HG02798 (cell line): ENCODE measurements around the gene PTX4.

ENCODE experiments used
- ATAC-seq: cut with Tn5 transposase; IDR thresholded peaks from one replicate; pipeline ENCODE4 v1.9.1; 2021; ENCODE audit warnings: mild to moderate bottlenecking; ENCODE audit not compliant: unreplicated experiment, poor library complexity

The PTX4 gene

GRCh38 chr16:1524366-1524765 is 35.6 kb upstream of the PTX4 start:
- no peak for ATAC-seq

GRCh38 chr16:1523581-1524245 is 35.0 kb upstream of the PTX4 start:
- ATAC-seq: no peak

DNA sequence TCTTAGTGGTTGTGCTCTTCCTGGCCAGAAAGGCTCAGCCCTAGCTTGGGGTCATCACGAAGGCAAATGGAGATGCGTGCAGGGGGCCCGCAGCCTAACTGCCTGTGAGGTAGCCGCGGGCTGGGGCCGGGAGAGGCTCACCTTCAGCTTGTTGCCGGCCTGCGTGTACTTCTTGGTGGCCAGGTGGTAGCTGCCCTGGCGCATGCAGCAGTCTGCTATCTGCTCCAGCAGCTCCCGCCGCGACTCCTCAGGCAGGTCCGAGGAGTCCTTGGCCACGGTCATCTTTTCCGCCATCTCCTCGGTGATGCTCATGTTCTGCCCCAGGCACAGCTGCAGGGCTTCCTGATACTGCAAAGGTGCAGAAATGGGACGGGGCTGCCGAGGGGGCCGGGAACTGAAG is 31.7 kb upstream of the PTX4 start:
- ATAC-seq: no peak

GRCh38 chr16:1519831-1520230 is 31.1 kb upstream of the PTX4 start:
- ATAC-seq: no peak

DNA sequence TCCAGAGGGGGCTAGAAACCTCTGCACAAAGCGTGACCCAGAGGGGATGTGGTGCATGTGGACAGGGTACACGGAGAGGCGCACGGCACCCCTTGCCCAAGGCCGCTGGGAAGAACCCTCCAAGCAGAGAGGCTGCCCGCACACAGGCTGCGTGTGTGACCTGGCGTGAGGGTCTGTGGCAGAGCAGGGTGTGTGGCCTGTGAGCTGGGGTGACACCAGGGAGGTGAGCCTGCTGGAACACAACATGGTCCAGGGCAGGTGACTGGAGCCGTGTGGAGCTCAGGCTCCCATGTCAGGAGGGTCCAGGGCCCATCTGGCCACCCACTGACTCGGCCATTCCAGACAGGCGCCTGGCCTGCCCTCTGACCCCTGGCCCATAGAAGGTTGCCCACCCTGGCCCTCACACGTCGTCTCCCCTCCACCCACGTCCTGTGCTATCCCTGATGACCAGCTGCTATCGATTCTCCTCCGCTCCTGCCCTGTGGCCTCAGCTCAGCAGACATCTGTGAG is 29.9 kb upstream of the PTX4 start:
- ATAC-seq: no peak

GRCh38 chr16:1514507-1514906 is 25.8 kb upstream of the PTX4 start:
- ATAC-seq: no peak

DNA sequence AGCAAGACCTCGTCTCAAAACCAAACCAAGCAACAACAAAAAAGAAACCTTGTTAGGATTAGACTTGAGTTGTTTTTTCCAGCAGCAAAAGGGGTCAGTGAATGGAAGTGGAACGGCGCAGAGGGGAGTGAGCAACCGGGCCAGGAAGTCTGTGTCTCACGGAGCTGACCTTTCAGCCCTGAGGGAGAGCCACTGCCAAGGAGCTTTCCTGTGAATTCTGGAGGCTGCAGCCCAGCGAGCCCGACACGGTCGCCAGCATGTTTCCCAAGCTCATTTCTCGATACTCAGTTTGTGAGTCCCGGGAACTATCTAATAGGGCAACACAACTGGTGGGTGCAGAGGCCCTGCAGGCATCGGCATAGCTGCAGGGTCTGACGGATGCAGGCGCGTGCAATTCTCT is 24.0 kb upstream of the PTX4 start:
- ATAC-seq: no peak

GRCh38 chr16:1511662-1512569 is 23.2 kb upstream of the PTX4 start:
- no peak for ATAC-seq

DNA sequence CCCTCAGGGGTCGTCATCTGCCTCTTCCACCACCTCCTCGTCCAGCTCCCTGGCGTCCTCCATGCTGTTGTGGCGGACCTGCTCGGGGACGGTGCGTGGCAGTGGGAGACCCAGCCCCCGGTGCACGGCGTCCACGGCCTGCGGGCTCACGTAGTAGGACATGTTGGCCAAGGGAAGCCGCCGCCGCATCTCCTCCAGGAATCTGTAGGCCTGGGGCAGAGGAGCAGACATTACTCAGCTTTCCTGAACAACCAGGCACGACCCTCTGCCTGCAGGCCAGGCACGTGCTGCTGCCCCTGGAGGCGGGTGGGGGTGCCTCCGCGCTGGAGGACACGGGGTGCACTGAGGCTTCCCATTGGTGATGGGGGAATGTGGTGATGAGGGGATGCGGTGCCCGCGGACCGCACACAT is 22.2 kb upstream of the PTX4 start:
- no peak for ATAC-seq

- ATAC-seq: no peak
Measured at GRCh38 chr16:1510272-1510671, 21.5 kb upstream of the PTX4 start.

GRCh38 chr16:1509307-1510221 is 20.8 kb upstream of the PTX4 start:
- no peak for ATAC-seq

- no peak for ATAC-seq
Measured at GRCh38 chr16:1508494-1509187, 19.9 kb upstream of the PTX4 start.

DNA sequence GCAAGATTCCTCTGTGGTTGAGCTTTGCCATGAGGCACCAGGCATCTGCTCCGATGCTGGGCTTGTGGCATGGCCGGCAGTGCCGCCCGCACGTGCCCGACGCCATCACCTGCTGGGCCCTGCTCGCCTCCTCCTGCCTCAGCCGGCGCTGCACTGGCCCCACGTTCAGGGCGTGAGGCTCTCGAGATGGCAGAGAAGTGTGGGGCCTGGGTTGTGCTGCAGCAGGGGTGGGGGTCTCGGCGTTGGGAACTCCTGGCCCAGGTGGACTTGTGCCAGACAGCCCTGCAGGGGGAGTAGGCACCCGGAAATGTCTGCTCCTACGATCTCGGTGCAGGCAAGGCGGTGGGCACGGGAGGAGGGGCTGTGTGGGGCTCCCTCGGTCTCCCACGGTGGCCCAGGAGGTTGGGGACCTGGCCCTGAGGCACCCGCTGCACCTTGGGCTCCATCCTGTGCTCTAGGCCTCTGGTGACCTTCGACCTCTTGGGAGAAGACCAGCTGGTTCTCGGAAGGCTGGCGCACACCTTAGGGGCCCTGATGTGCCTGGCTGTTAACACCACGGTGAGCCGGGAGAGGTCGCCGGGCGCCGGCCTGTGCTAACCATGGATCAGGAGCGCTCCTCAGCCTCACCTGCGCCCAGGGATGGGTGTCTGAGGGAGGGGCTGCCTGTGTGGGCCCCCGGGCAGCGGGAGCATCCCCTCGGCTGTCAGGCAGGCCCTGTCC is 17.9 kb upstream of the PTX4 start:
- ATAC-seq: no peak

DNA sequence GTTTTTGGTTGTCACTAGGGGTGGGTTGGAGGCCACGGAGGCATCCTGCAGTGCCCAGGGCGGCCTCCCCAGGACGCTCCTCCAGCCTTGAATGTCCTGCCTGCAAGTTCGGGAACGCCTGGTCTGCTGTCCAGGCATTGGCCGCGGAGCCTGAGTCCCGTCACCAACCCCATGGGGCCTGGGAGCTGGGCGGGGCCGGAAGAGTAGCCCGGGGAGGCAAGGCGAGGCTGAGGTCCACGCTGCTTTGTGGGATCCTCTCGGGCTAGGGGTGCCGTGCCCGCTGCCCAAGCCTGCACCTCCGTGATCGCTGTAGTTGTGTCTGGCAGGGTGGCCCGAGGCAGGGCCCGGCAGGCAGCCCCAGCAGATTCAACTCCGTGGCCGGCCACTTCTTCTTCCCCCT is 17.2 kb upstream of the PTX4 start:
- no peak for ATAC-seq

DNA sequence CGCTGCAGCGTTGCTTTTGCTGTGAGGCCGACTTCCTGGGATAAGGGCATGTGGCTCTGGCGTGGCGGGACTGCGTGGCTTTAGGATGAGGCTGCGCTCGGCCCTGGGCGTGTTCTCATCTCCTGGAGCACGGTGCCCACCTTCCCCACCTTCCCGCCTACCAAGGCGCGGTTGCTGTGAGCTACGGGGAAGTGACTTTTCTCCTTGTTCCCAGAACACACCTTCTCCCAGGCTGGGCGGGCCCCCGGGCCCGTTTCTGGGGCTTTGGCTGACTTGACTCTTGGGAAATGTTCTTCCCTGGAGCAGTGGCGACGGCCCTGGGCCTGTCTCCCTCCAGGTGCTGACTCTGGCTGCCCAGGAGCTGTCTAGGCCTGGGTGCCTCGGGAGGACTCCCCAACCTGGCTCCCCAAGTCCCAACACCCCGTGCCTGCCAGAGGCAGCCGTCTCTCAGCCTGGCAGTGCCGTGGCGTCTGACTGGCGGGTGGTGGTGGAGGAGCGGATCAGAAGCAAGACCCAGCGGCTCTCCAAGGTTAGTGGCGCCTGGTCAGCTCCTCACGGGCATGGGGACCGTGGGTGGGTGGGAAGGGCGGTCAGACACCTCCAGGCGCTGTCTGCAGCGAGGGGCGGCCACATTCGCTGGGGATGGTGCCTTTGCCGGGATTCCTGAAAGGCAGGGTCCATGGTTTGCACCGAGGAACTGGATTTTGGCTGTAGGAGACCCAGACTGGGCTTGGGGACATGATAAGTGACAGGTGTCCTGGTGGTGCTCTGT is 16.5 kb upstream of the PTX4 start:
- no peak for ATAC-seq

DNA sequence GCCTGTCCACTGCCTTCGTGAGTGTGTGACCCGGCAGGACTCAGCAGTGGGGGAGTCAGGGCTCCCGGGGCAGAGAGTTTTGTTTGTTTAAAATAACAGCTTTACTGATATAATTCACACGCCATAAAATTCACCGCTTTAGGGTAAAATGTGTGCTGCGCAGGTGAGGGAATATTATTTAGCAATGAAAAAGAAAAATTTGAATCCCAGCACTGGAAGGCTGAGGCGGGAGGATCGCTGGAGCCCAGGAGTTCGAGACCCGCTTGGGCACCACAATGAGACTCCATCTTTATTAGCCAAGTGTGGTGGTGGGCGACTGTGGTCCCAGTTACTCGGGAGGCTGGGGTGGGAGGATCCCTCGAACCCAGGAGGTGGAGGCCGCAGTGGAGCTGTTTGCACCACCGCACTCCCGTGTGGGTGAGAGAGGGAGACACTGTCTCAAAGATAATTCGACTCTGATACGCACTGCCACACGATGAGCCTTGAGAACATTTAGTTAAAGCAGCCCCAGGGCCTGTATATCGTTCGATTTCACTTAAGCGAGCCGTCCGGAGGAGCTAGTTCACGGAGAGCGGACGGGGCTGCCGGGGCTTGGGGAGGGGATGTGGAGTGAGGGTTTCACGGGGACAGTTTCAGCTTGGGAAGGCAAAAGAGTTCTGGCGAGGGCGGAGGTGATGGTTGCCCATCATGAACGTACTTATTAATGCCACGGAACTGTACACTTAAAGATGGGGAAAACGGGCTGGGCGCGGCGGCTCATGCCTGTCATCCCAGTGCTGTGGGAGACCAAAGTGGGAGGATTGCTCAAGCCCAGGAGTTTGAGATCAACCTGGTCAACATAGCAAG is 14.6 kb upstream of the PTX4 start:
- no peak for ATAC-seq

GRCh38 chr16:1502092-1503004 is 13.6 kb upstream of the PTX4 start:
- ATAC-seq: no peak
